SU-DHL-6 (cell line): ENCODE results near the gene SPECC1.

ENCODE experiments used
- H2AFZ ChIP-seq: fragments of 200-600 bp; sonication (generic); 2 replicates; pipeline ENCODE4 v1.6.1; 2014; ENCODE audit warnings: low read depth, mild to moderate bottlenecking, moderate library complexity, mixed read lengths, antibody characterized with exemption, low read length; ENCODE audit not compliant: severe bottlenecking
- H3F3A ChIP-seq: fragments of 200-600 bp; shearing (Covaris generic); 2 replicates; pipeline ENCODE4 v1.6.0; 2016; ENCODE audit warnings: antibody characterized with exemption, mild to moderate bottlenecking; ENCODE audit not compliant: insufficient read depth
- H3K27ac ChIP-seq: fragments of 200-600 bp; sonication (generic); 2 replicates; pipeline ENCODE4 v1.5.1; 2016; ENCODE audit warnings: low read depth, mild to moderate bottlenecking, low read length, moderate library complexity, mixed read lengths
- H3K27me3 ChIP-seq: fragments of 200-600 bp; sonication (generic), shearing (Covaris generic); 2 replicates; pipeline ENCODE4 v1.6.0; 2014; ENCODE audit warnings: mild to moderate bottlenecking, low read length
- H3K36me3 ChIP-seq: fragments of 200-600 bp; sonication (generic); 2 replicates; pipeline ENCODE4 v1.6.1; 2014; ENCODE audit warnings: mild to moderate bottlenecking, low read length, mixed read lengths
- H3K4me2 ChIP-seq: fragments of 300-600, 200-600 bp; shearing (Covaris generic), sonication (generic); 2 replicates; pipeline ENCODE4 v1.6.0; 2014; ENCODE audit warnings: low read length, low read depth, mild to moderate bottlenecking; ENCODE audit not compliant: poor library complexity, severe bottlenecking
- H3K4me3 ChIP-seq: fragments of 200-600 bp; sonication (generic); 2 replicates; pipeline ENCODE4 v1.5.1; 2014; ENCODE audit warnings: antibody characterized with exemption, low read length, mild to moderate bottlenecking, mixed read lengths; ENCODE audit not compliant: insufficient read depth, poor library complexity, severe bottlenecking
- H3K79me2 ChIP-seq: fragments of 200-600 bp; sonication (generic); 2 replicates; pipeline ENCODE4 v1.6.1; 2014; ENCODE audit warnings: mild to moderate bottlenecking, low read length, moderate library complexity; ENCODE audit not compliant: insufficient read depth
- H3K9ac ChIP-seq: fragments of 200-600 bp; sonication (generic); 2 replicates; pipeline ENCODE4 v1.7.0; 2014; ENCODE audit warnings: mild to moderate bottlenecking, low read length
- H3K9me2 ChIP-seq: fragments of 200-600 bp; sonication (generic); replicated peaks from 2 replicates; pipeline ENCODE4 v1.6.1; 2014; ENCODE audit warnings: low read length; ENCODE audit not compliant: insufficient read depth
- H3K9me3 ChIP-seq: fragments of 200-600 bp; sonication (generic); 2 replicates; pipeline ENCODE4 v1.6.1; 2014; ENCODE audit warnings: low read length, mixed read lengths; ENCODE audit not compliant: insufficient read depth
- H4K20me1 ChIP-seq: fragments of 200-600 bp; sonication (generic); 2 replicates; pipeline ENCODE4 v1.6.1; 2014; ENCODE audit warnings: low read depth, mild to moderate bottlenecking, antibody characterized with exemption, low read length, moderate library complexity, mixed read lengths
- EZH2phosphoT487 ChIP-seq: fragments of 200-600 bp; sonication (generic), shearing (Covaris generic); conservative IDR thresholded peaks from 2 replicates; pipeline ENCODE4 v1.6.1; 2018; ENCODE audit warnings: mild to moderate bottlenecking, antibody characterized with exemption, low read length, moderate library complexity, mixed read lengths
- TF ChIP-seq, protein P1 (sequence below): fragments of 200-600 bp; sonication (generic); IDR thresholded peaks from one replicate; pipeline ENCODE4 v1.5.1; 2017; ENCODE audit warnings: antibody characterized with exemption, mild to moderate bottlenecking, low read length, moderate library complexity; ENCODE audit not compliant: insufficient read depth, poor library complexity, severe bottlenecking

Gene SPECC1

GRCh38 chr17:20203761-20204263 is 194.7 kb downstream of the SPECC1 start:
- Histone ChIP-seq H3K27me3 (no peaks in the 10 kb centered on the region), H3K79me2 (no peaks in the 10 kb centered on the region), H3K4me3 (no peak overlapping the region), H3K9ac (no peak overlapping the region), H4K20me1 (no peaks in the 10 kb centered on the region), H3K9me2 (no peaks in the 10 kb centered on the region), H3K36me3 (no peaks in the 10 kb centered on the region), H2AFZ (no peak overlapping the region), H3K4me2 (no peak overlapping the region), H3F3A (no peaks in the 10 kb centered on the region), H3K9me3 (no peaks in the 10 kb centered on the region), H3K27ac (no peak overlapping the region)
- TF ChIP-seq, protein P1, sequence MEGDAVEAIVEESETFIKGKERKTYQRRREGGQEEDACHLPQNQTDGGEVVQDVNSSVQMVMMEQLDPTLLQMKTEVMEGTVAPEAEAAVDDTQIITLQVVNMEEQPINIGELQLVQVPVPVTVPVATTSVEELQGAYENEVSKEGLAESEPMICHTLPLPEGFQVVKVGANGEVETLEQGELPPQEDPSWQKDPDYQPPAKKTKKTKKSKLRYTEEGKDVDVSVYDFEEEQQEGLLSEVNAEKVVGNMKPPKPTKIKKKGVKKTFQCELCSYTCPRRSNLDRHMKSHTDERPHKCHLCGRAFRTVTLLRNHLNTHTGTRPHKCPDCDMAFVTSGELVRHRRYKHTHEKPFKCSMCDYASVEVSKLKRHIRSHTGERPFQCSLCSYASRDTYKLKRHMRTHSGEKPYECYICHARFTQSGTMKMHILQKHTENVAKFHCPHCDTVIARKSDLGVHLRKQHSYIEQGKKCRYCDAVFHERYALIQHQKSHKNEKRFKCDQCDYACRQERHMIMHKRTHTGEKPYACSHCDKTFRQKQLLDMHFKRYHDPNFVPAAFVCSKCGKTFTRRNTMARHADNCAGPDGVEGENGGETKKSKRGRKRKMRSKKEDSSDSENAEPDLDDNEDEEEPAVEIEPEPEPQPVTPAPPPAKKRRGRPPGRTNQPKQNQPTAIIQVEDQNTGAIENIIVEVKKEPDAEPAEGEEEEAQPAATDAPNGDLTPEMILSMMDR, result no peak
- TF ChIP-seq EZH2phosphoT487, result no peak

GRCh38 chr17:20205609-20206008 is 196.4 kb downstream of the SPECC1 start:
- H3K27ac ChIP-seq, result no peak overlapping the region
- no peak overlapping the region for H3K4me2 ChIP-seq

DNA sequence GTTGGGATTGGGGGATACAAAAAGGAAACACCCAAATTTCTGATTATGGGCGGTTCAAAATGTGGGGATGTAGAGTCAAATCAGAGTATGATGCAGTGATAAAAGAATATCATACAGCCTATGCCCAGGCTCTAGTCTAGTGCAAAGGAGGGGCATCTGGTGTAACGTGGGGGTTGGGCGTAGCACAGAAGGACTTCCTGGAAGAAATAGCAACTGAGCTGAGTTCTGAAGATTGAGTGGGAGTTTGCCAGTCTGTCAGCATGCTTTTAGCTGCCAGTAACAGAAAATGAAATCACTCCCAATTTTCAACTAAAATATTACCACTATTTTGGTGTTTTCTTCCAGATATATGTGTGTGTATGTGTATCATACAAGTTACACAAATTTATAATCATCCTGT is 196.9 kb downstream of the SPECC1 start:
- Histone ChIP-seq H3K9ac (no peak overlapping the region), H4K20me1 (no peaks in the 10 kb centered on the region), H3F3A (no peaks in the 10 kb centered on the region), H3K27ac (no peak overlapping the region), H2AFZ (no peak overlapping the region), H3K27me3 (no peaks in the 10 kb centered on the region; the same call in 1 of the 2 replicates), H3K4me2 (no peak overlapping the region), H3K36me3 (no peaks in the 10 kb centered on the region), H3K9me2 (no peaks in the 10 kb centered on the region), H3K79me2 (no peaks in the 10 kb centered on the region), H3K9me3 (no peaks in the 10 kb centered on the region), H3K4me3 (no peak overlapping the region)
- TF ChIP-seq, protein P1, result no peak
- TF ChIP-seq EZH2phosphoT487, result no peak

More at GRCh38 chr17:20205609-20206008, 196.4 kb downstream of the SPECC1 start:
- H3K36me3 ChIP-seq, result no peaks in the 10 kb centered on the region
- no peak overlapping the region for H3K9ac ChIP-seq
- H3F3A ChIP-seq, result no peaks in the 10 kb centered on the region
- no peaks in the 10 kb centered on the region for H3K9me2 ChIP-seq
- H3K79me2 ChIP-seq, result no peaks in the 10 kb centered on the region
- H3K9me3 ChIP-seq, result no peaks in the 10 kb centered on the region
- H3K4me3 ChIP-seq, result no peak overlapping the region
- TF ChIP-seq, protein P1, result no peak
- no peak for TF ChIP-seq EZH2phosphoT487
- H2AFZ ChIP-seq, result no peak overlapping the region
- H3K27me3 ChIP-seq, result no peaks in the 10 kb centered on the region; the same call in 1 of the 2 replicates
- H4K20me1 ChIP-seq, result no peaks in the 10 kb centered on the region
